ENCODE measurements around the gene TOGARAM2.

DNA sequence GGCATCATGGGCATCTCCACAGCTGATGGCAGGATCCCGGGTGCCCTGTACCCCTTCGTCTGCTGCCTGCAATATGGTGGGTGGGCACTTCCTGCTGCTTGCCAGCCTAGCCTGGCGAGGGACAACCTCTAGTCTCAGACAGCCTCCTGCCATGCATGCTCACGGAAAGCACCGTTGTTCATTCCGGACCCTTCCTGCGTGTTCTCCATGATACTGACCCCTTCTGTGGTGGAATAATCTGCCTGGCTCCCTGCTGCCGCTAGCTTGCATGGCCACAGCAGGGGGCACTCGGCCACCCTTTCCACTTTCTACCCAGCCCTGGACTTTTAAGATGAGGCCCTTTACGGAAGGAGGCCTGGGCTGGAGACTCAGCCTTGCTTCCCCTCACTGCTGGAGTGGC lies 81.3 kb downstream of the TOGARAM2 start:
- TF ChIP-seq, protein P1, sequence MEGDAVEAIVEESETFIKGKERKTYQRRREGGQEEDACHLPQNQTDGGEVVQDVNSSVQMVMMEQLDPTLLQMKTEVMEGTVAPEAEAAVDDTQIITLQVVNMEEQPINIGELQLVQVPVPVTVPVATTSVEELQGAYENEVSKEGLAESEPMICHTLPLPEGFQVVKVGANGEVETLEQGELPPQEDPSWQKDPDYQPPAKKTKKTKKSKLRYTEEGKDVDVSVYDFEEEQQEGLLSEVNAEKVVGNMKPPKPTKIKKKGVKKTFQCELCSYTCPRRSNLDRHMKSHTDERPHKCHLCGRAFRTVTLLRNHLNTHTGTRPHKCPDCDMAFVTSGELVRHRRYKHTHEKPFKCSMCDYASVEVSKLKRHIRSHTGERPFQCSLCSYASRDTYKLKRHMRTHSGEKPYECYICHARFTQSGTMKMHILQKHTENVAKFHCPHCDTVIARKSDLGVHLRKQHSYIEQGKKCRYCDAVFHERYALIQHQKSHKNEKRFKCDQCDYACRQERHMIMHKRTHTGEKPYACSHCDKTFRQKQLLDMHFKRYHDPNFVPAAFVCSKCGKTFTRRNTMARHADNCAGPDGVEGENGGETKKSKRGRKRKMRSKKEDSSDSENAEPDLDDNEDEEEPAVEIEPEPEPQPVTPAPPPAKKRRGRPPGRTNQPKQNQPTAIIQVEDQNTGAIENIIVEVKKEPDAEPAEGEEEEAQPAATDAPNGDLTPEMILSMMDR (IDR thresholded peaks at IDR 0.05 in 2 of 3, conservative IDR thresholded peaks at IDR 0.05 in 1 of 3; ENCODE audit: control insufficient read depth in 2 of 3, extremely low read depth in 1 of 3, insufficient read depth in 1 of 3, low read depth in 3 of 3, low read length in 3 of 3), result no peak
- no peak for TF ChIP-seq ATF3 (IDR thresholded peaks at IDR 0.05; ENCODE audit: borderline replicate concordance, extremely low read depth, low read depth, low read length)
- no peak for TF ChIP-seq ZNF274 (IDR thresholded peaks at IDR 0.05; ENCODE audit: insufficient read depth, insufficient read length)
- TF ChIP-seq RBBP5 (conservative IDR thresholded peaks at IDR 0.05), result no peak
- no peak for TF ChIP-seq POLR2AphosphoS2 (IDR thresholded peaks at IDR 0.05; ENCODE audit: low read depth, low read length)
- no peak for TF ChIP-seq EZH2 (IDR thresholded peaks at IDR 0.05; ENCODE audit: borderline replicate concordance, control insufficient read depth, low read depth, low read length)
- no peak for TF ChIP-seq EP300 (IDR thresholded peaks at IDR 0.05; ENCODE audit: borderline replicate concordance in 1 of 2, control insufficient read depth in 1 of 2, low read depth in 2 of 2, low read length in 2 of 2)
- TF ChIP-seq, protein P2, sequence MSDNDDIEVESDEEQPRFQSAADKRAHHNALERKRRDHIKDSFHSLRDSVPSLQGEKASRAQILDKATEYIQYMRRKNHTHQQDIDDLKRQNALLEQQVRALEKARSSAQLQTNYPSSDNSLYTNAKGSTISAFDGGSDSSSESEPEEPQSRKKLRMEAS (IDR thresholded peaks at IDR 0.05; ENCODE audit: low read depth, low read length), result no peak
- TF ChIP-seq MYC (IDR thresholded peaks at IDR 0.05; ENCODE audit: insufficient read depth, insufficient read length, insufficient replicate concordance, low read length, severe bottlenecking), result no peak
- TF ChIP-seq KDM1A (IDR thresholded peaks at IDR 0.05; ENCODE audit: borderline replicate concordance), result no peak
- no peak for TF ChIP-seq BHLHE40 (IDR thresholded peaks at IDR 0.05; ENCODE audit: borderline replicate concordance in 1 of 2, low read depth in 2 of 2, low read length in 1 of 2)
- TF ChIP-seq LARP7 (IDR thresholded peaks at IDR 0.05), result no peak
- no peak for TF ChIP-seq YY1 (IDR thresholded peaks at IDR 0.05; ENCODE audit: low read depth, low read length)
